Parathyroid adenoma (tissue), 2 donors: Measurements from ENCODE around the gene PER2.
"Not testable (repeated sequence)": the region's sequence is repeated elsewhere in the genome, so short reads cannot be mapped to it uniquely, and the experiment has no call there.

Experiments used
- H2AFZ ChIP-seq: fragments of 300-600 bp; sonication (generic); one replicate; pipeline ENCODE4 v1.7.0; 2017; ENCODE audit warnings: antibody characterized with exemption, mild to moderate bottlenecking
- H3K27ac ChIP-seq: fragments of 300-600 bp; sonication (generic); one replicate; pipeline ENCODE4 v1.7.0; 2017
- H3K27me3 ChIP-seq: fragments of 300-600 bp; sonication (generic); one replicate; pipeline ENCODE4 v1.7.0; 2017; ENCODE audit warnings: low read length; ENCODE audit not compliant: control insufficient read depth, insufficient read depth
- H3K36me3 ChIP-seq: fragments of 300-600 bp; sonication (generic); one replicate; pipeline ENCODE4 v1.7.0; 2017; ENCODE audit warnings: low read length; ENCODE audit not compliant: control insufficient read depth, insufficient read depth
- H3K4me1 ChIP-seq: fragments of 300-600 bp; sonication (generic); one replicate; pipeline ENCODE4 v1.7.0; 2017; ENCODE audit warnings: control low read depth
- H3K4me2 ChIP-seq: fragments of 300-600 bp; sonication (generic); one replicate; pipeline ENCODE4 v1.7.0; 2017; ENCODE audit warnings: low read length
- H3K4me3 ChIP-seq: fragments of 300-600 bp; sonication (generic); one replicate; pipeline ENCODE4 v1.7.0; 2017; ENCODE audit warnings: low read depth, low read length
- H3K79me2 ChIP-seq: fragments of 300-600 bp; sonication (generic); one replicate; pipeline ENCODE4 v1.7.0; 2017; ENCODE audit warnings: control low read depth
- H3K9ac ChIP-seq: fragments of 300-600 bp; sonication (generic); one replicate; pipeline ENCODE4 v1.7.0; 2017; ENCODE audit warnings: mild to moderate bottlenecking
- H3K9me3 ChIP-seq: fragments of 300-600 bp; sonication (generic); one replicate; pipeline ENCODE4 v1.7.0; 2017; ENCODE audit warnings: low read length; ENCODE audit not compliant: control insufficient read depth
- TF ChIP-seq, protein P1 (sequence below): fragments of 300-600 bp; sonication (generic); IDR thresholded peaks from one replicate; pipeline ENCODE4 v1.7.0; 2017; ENCODE audit warnings: antibody characterized with exemption, mild to moderate bottlenecking
- donor health status: primary hyperparathyroidism.

PER2 gene

DNA sequence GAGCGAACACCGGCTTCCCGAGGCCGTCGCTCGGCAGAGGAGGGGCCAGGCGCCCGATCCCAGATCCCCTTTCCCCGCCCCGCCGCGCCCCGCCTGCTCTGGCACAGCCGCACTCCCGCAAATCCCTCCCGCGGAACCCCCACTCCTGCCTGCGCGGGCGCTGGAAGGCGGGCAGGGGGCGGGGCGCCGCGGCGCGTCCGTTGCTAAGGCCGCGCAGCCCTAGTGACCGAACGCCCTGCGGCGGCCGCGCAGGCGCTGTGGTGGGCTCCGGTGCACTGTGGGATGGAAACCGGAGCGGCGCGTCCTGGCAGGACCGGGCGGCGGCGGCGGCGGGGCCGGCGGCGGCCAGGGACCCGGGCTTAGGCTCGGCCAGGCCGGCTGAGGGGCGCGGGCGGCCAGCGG lies 31.8 kb upstream of the PER2 start, which contains the start of gene TRAF3IP1:
TSS of gene TRAF3IP1 (plus strand) at position 273 of the 402 bp plus-strand sequence. CDS start 145 bp downstream, outside the sequence.
- H3K9ac ChIP-seq: peak within 1 kb of the TSS; percentile 41
- H3K79me2 ChIP-seq: no peaks in the 10 kb centered on the region
- H2AFZ ChIP-seq: peak within 1 kb of the TSS; percentile 90
- no peaks in the 10 kb centered on the region for H3K27me3 ChIP-seq
- H3K9me3 ChIP-seq: no peaks in the 10 kb centered on the region
- peak within 1 kb of the TSS; percentile 65 for H3K27ac ChIP-seq
- TF ChIP-seq, protein P1, sequence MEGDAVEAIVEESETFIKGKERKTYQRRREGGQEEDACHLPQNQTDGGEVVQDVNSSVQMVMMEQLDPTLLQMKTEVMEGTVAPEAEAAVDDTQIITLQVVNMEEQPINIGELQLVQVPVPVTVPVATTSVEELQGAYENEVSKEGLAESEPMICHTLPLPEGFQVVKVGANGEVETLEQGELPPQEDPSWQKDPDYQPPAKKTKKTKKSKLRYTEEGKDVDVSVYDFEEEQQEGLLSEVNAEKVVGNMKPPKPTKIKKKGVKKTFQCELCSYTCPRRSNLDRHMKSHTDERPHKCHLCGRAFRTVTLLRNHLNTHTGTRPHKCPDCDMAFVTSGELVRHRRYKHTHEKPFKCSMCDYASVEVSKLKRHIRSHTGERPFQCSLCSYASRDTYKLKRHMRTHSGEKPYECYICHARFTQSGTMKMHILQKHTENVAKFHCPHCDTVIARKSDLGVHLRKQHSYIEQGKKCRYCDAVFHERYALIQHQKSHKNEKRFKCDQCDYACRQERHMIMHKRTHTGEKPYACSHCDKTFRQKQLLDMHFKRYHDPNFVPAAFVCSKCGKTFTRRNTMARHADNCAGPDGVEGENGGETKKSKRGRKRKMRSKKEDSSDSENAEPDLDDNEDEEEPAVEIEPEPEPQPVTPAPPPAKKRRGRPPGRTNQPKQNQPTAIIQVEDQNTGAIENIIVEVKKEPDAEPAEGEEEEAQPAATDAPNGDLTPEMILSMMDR: no peak
- peak within 1 kb of the TSS; percentile 79 for H3K4me2 ChIP-seq
- H3K4me1 ChIP-seq: peaks cover 15% of the 10 kb centered on the region
- peak within 1 kb of the TSS; percentile 53 for H3K4me3 ChIP-seq
- H3K36me3 ChIP-seq: no peaks in the 10 kb centered on the region

DNA sequence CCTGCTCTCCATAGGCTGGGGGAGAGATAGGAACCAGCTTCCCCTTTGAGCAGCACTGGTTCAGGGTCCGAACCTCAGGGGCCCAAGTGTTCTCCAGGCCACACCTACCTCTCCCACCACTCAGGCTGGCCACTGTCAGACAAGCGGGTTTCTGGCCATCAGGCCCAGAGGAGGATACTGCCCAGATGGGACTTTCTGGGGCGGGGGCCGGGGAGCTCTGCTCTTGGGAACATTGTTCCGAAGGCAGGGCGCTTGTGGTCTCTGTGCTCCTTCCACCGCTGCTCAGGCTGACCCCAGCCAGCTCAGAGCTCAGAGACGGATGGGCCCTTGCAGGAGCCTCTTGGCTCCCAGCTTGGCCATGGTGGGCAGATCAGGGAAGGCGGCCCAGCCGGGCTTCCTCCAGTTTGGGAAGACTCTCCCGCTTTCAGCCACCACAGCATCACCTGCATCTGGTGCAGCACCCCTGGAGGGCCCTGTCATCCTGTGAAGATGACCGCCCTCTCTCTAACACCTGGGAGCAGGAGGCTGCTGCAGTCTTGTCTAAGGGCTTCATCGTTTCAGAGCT lies 26.7 kb upstream of the PER2 start:
- Histone ChIP-seq H3K4me2 (no peak overlapping the region), H3K27me3 (no peaks in the 10 kb centered on the region), H3K4me3 (no peak overlapping the region), H3K36me3 (no peaks in the 10 kb centered on the region), H3K27ac (no peak overlapping the region), H2AFZ (no peak overlapping the region), H3K9me3 (no peaks in the 10 kb centered on the region), H3K9ac (no peak overlapping the region), H3K4me1 (peaks cover 4% of the 10 kb centered on the region), H3K79me2 (no peaks in the 10 kb centered on the region)
- TF ChIP-seq, protein P1: no peak

DNA sequence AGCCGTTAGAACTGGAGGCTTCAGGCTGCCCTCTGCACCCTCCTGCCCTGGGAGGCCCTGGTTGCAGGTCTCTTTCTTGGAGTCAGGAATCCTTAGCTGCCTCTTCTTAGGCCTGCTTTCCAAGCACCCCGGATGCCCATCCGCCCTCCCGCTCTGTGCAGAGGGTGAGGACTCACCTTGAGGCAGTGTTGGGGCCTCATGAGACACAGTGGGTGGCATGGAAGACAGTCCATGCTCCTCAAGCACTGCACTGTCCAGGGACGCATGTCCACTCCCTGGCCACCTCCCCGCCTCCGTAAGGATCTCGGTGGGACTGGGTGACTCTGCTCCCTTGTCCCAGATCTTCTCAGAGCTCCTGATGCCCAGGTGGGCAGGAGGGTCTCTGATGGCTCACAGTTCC lies 26.2 kb upstream of the PER2 start:
- Histone ChIP-seq H3K27me3 (no peaks in the 10 kb centered on the region), H3K79me2 (no peaks in the 10 kb centered on the region), H3K4me1 (peaks cover under 1% of the 10 kb centered on the region), H3K4me2 (no peak overlapping the region), H3K9ac (no peak overlapping the region), H3K36me3 (no peaks in the 10 kb centered on the region), H3K27ac (no peak overlapping the region), H2AFZ (no peak overlapping the region), H3K4me3 (no peak overlapping the region), H3K9me3 (no peaks in the 10 kb centered on the region)
- TF ChIP-seq, protein P1: no peak

DNA sequence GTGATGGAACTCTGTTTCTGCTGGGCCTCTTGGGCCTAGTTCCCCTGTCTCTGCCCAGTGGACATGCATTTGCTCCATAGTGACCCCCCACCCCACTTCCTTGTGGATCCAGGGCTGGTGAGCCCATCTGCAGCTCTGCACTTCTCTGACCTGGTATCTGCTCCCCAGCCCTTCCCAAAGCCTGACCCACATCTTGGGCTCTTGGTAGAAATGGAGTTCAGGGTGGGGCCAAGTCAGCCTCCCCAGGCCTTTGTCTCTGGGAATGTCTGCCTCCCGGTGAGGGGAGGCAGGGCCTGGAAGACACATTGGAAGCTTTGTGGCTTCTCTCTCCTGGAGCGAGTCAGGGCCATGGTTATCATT lies 25.6 kb upstream of the PER2 start:
- TF ChIP-seq, protein P1: no peak
- Histone ChIP-seq H3K79me2 (no peaks in the 10 kb centered on the region), H3K27ac (no peak overlapping the region), H3K4me3 (no peak overlapping the region), H3K9ac (no peak overlapping the region), H3K4me2 (no peak overlapping the region), H3K4me1 (no peaks in the 10 kb centered on the region), H2AFZ (no peak overlapping the region), H3K36me3 (no peaks in the 10 kb centered on the region), H3K27me3 (no peaks in the 10 kb centered on the region), H3K9me3 (no peaks in the 10 kb centered on the region)

DNA sequence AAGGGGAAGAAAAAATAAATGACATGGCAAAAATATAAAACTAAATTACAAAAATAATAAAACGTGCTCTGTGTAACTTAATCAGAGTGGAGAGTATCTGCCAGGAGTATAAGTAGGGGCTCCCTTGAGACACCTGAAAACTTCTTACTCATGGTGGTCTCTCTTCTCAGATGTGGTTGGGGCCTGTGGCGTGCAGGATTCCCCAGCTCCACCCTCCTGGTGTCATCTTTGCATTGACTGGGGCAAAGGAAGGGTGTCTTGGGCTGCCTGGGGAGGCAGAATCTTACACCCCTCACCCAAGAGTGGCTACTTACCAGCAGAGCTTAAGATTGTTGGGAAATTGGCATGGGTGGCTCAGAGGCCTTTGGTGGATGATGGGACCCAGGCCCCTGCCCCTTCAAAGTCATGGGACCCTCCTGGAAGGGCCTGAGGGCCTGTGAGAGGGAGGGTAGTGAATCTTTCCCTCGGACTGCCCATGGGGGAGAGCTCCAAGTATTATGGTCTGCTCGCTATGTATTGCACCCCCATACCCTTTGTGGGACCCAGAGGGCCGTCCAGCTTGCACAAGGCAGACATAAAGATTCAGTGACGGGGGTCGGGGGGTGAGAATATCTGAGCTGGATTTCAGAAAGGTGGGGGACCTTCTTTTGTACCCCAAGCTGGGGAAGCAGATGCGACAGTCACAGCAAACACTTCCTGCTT lies 25.0 kb upstream of the PER2 start:
- Histone ChIP-seq H3K27me3 (no peaks in the 10 kb centered on the region), H3K9me3 (no peaks in the 10 kb centered on the region), H3K4me3 (no peak overlapping the region), H3K4me2 (no peak overlapping the region), H3K9ac (no peak overlapping the region), H3K36me3 (no peaks in the 10 kb centered on the region), H3K4me1 (no peaks in the 10 kb centered on the region), H3K27ac (no peak overlapping the region), H3K79me2 (no peaks in the 10 kb centered on the region), H2AFZ (no peak overlapping the region)
- TF ChIP-seq, protein P1: no peak

DNA sequence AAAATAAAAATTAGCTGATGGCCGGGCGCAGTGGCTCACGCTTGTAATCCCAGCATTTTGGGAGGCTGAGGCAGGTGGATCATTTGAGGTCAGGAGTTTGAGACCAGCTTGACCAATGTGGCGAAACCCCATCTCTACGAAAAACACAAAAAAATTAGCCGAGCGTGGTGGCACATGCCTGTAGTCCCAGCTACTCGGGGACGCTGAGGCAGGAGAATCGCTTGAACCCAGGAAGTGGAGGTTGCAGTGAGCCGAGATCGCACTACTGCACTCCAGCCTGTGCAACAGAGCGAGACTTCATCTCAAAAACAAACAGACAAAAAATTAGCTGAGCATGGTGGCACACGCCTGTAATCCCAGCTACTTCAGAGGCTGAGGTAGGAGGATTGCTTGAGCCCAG lies 22.3 kb upstream of the PER2 start:
- H3K9me3 ChIP-seq, H3K4me2 ChIP-seq: not testable (repeated sequence)

More for the DNA sequence above, 22.3 kb upstream of the PER2 start:
- H3K4me3 ChIP-seq, H3K4me1 ChIP-seq, H2AFZ ChIP-seq, H3K27ac ChIP-seq, H3K27me3 ChIP-seq, H3K36me3 ChIP-seq, H3K9ac ChIP-seq, H3K79me2 ChIP-seq: not testable (repeated sequence)
